Fibroblast of the conjunctiva (primary cell): Measurements from ENCODE around the gene ASS1.
A peak's percentile ranks its signal among the peaks of the same experiment; 100 is the strongest.

Experiments used
- DNase-seq: peaks from one replicate; pipeline ENCODE4 v3.0.0-alpha.2; 2010; ENCODE audit warnings: low read depth

The ASS1 gene

GRCh38 chr9:130498918-130499698 is 54.3 kb downstream of the ASS1 start:
- no peak for DNase-seq

DNA sequence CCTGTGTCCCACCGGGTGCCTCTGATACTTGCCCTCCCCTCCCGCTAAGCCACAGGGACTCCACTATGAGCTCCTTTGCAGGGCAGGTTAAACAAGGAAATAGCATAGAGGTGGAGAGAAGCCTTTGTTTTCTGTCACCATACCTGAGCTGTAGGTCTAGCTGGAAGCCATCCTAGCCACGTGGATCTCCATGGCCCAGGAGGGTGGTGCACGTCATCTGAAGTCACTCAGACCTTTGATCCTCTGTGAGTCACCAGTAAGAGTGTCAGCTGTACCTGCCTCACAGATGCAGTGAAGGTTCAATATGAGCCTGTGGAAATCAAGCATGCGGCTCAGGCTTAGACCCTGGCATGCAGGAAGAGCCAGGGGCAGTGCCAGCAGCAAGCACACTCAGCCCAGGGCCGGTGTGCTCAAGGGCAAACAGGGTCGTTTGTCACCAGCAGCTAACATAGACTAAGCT is 55.1 kb downstream of the ASS1 start:
- DNase-seq, result no peak

- DNase-seq, result no peak
These were observed 55.8 kb downstream of the ASS1 start for GRCh38 chr9:130500340-130501180.

GRCh38 chr9:130501639-130502038 is 56.9 kb downstream of the ASS1 start:
- DNase-seq, result no peak

GRCh38 chr9:130508218-130508617 is 63.5 kb downstream of the ASS1 start:
- DNase-seq, result no peak

DNA sequence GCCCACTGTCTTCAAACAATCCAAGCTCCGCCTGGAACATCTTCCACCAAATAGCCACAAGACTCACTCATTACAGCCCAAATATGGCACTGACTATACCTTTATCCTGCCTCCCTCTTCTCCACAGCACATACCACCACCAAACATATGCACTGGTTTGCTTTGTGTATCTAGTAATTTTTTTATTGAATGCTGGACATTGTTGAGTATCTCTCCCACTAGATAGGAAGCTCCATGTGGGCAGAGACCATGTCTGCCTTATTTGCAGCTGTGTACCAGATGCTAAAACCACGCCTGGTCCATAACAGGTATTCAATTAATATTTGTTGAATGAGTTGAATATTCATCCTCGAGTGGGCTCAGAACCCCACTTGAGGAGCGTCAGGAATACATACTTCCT is 67.4 kb downstream of the ASS1 start:
- DNase-seq, result no peak

- no peak for DNase-seq
These were observed 68.3 kb downstream of the ASS1 start for GRCh38 chr9:130513078-130513477.

DNA sequence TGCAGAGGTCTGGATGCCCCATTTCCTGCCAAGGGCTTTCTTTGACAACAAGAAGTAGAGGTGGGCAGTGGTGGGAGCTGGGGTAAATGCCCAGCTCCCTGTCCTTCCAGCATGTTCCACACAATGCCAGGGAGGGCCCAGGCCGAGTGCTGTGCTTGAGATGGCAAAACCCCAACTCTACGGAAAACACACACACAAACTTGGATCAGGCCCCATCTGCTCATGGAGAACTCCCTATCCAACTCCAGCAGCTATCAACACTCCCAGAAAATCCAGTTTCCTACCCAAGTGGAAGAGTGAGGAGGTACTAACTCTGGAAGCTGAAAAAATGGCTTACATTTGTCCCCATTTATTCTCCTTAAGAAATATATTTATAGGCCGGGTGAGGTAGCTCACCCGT is 73.5 kb downstream of the ASS1 start:
- DNase-seq, result no peak

DNA sequence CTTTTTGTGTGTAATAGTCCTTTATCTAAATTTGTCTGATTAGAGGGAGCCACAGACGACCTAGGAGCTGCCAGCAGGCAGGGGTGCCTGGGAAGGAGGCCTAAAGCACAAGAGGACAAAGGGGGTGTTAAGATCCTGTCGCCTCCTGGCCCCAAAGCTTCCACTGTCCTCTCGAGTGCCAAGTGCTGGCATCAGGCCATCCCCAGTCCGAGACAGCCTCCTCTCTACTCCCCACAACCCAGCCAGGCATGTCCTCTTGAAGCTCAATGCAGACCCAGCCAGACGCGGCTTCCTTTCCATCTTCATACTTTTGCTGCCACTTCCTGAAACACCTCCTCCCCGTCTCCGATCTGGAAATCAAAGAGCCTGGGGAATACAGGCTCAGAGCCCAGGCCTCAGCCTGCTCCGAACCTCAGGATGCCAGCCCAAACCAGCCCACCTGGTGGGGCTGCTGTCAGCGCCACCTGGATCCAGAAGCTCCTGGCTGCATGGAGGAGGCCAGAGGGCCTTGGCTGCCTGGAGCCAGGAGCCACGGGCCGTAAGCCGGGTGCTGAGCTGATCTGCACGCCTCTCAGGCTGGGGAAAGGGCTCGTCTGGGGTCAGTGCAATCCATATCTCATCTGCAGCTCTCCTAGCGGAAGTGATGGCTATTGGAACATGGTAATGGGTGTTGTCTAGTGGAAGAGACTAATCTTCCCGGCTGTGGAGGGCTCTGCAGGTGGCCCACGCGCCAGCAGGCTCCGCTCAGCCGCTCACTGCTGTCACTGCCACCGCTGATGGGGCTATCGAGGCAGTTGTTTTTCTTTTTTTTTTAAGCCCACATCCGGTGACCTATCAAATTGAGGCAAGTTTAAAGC is 74.4 kb downstream of the ASS1 start:
- DNase-seq, result no peak

- no peak for DNase-seq
These were observed 75.2 kb downstream of the ASS1 start for GRCh38 chr9:130519927-130520326.

DNA sequence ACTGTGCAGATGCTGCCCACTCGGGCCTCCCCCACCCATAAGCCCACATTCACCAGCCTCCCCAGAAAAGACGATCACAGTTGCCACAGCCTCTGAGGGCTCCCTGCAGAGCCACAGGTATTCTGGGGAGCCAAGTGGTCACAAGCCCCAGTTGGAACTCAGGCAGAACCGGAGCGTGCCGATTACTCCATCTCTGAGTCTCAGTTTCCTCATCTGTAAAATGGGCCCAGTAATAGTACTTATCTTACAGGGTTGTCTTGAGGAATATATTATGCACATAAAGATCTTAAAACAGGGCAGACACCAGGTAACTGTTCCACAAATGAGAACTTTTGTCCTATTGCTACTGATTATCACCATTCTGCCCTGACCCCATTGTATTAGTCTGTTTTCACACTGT is 77.0 kb downstream of the ASS1 start:
- DNase-seq, result no peak

- DNase-seq, result no peak
These were observed 77.6 kb downstream of the ASS1 start for GRCh38 chr9:130522233-130522808.

DNA sequence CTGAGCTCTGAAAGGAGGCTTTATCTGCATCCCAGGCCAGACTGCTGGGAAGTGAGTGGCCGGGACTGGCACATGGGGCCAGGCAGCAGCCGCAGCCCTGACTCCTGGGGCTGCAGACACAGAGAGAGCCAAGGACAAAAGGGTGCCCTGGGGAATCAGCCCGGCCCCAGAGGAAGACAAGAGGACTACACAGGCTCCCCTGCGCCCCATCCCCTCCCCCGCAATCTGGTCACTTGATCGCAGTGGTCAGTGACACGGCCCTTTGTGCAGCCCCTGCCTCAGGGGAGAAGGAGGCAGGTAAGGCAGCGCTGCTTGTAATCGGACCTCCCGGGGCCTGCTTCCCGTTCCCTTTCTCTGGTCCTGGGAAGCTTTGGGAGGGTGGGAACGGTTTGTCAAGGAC is 79.2 kb downstream of the ASS1 start:
- DNase-seq, result no peak

- DNase-seq, result no peak
These were observed 81.6 kb downstream of the ASS1 start for GRCh38 chr9:130526193-130526853.

DNA sequence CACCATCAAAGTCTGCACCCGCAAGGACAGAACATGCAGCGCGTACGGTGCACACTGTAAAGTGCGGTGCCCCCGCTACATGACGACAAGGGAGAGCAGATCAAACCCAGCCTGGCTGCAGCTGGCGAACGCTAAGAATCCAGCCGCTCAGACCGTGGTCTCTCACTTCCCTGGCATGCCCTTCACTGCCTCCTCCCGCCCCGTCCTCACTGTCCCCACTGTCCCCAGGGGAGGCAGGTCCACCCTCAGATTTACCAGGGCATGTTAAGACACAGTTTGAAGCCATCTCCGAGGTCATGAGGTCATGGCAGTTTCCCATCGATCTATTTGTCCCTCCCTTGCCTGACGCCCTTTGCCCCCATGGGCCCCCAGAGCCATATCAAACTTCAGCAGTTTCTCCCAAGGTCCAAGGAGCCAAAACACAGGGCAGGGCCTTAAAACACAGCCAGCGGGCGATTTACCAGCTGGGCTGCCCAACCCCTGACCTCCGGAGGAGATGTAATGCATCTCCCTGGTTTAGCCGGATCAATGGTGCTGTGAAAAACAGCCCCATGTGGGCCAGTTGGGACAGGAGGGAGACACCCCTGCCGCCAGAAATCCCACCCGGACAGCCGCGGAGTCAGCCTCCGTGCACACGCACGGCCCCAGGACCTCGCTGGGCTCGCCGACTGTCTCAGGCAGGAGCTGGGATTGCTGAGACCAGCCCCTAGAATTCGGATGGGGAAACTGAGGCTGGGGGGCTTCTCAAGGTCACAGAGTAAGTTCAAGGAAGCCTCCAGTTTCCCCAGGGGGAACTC is 82.3 kb downstream of the ASS1 start:
- DNase-seq, result no peak

- no peak for DNase-seq
These were observed 83.0 kb downstream of the ASS1 start for GRCh38 chr9:130527651-130528310.

- no peak for DNase-seq
These were observed 83.9 kb downstream of the ASS1 start for GRCh38 chr9:130528674-130529073.

DNA sequence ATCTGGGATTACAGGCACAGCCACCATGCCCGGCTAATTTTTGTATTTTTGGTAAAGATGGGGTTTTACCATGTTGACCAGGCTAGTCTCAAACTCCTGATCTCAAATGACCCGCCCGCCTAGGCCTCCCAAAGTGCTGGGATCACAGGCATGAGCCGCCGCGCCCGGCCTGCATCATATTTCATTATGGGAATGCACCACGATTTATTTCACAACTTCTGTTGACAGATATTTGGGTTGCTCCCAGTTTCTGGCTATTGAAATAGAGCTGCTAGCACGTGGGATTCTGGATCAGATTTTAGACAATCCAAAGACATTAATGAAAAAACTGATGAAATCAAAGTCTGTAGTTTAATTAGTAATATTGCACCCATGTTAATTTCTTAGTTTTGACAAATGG is 86.2 kb downstream of the ASS1 start:
- peak; percentile 36 for DNase-seq

GRCh38 chr9:130531670-130532069 is 86.9 kb downstream of the ASS1 start:
- DNase-seq, result no peak
